ENCODE data around the gene ATP13A3. TPM values are rescaled to one million over a fixed set of nuclear protein-coding genes. Genes with fewer than 3 reads are reported as not detected.

Gene ATP13A3
- total RNA-seq, 1 donor from 2014 or later, result 103 TPM

- DNase-seq (ENCODE audit: low spot score), result no peak
These were observed 11.5 kb downstream of the ATP13A3 start for GRCh38 chr3:194475138-194475932.

GRCh38 chr3:194474675-194475074 is 12.1 kb downstream of the ATP13A3 start:
- no peak for DNase-seq (ENCODE audit: low spot score)

- peak; percentile 51 for DNase-seq (ENCODE audit: low spot score)
These were observed 14.4 kb downstream of the ATP13A3 start for GRCh38 chr3:194472290-194472920.

- no peak for DNase-seq (ENCODE audit: low spot score)
These were observed 14.9 kb downstream of the ATP13A3 start for GRCh38 chr3:194471863-194472262.

- DNase-seq (ENCODE audit: low spot score), result no peak
These were observed 16.2 kb downstream of the ATP13A3 start for GRCh38 chr3:194470615-194471014.

GRCh38 chr3:194469977-194470376 is 16.8 kb downstream of the ATP13A3 start:
- no peak for DNase-seq (ENCODE audit: low spot score)

- DNase-seq (ENCODE audit: low spot score), result no peak
These were observed 18.7 kb downstream of the ATP13A3 start for GRCh38 chr3:194468086-194468485.

GRCh38 chr3:194466761-194467356 is 19.9 kb downstream of the ATP13A3 start:
- no peak for DNase-seq (ENCODE audit: low spot score)

GRCh38 chr3:194465920-194466570 is 20.8 kb downstream of the ATP13A3 start:
- DNase-seq (ENCODE audit: low spot score), result no peak

GRCh38 chr3:194465246-194465645 is 21.6 kb downstream of the ATP13A3 start:
- no peak for DNase-seq (ENCODE audit: low spot score)

- no peak for DNase-seq (ENCODE audit: low spot score)
These were observed 22.1 kb downstream of the ATP13A3 start for GRCh38 chr3:194464692-194465091.

GRCh38 chr3:194462936-194463335 is 23.9 kb downstream of the ATP13A3 start:
- peak; percentile 42 for DNase-seq (ENCODE audit: low spot score)

GRCh38 chr3:194460566-194460965 is 26.2 kb downstream of the ATP13A3 start:
- DNase-seq (ENCODE audit: low spot score), result no peak

- no peak for DNase-seq (ENCODE audit: low spot score)
These were observed 28.7 kb downstream of the ATP13A3 start for GRCh38 chr3:194458131-194458530.

GRCh38 chr3:194455481-194455880 is 31.3 kb downstream of the ATP13A3 start:
- DNase-seq (ENCODE audit: low spot score), result no peak

GRCh38 chr3:194450341-194450740 is 36.5 kb downstream of the ATP13A3 start:
- no peak for DNase-seq (ENCODE audit: low spot score)

- DNase-seq (ENCODE audit: low spot score), result no peak
These were observed 36.9 kb downstream of the ATP13A3 start for GRCh38 chr3:194449913-194450312.

GRCh38 chr3:194447657-194448056 is 39.1 kb downstream of the ATP13A3 start:
- no peak for DNase-seq (ENCODE audit: low spot score)

- DNase-seq (ENCODE audit: low spot score), result peak; percentile 68
These were observed 39.6 kb downstream of the ATP13A3 start for GRCh38 chr3:194447161-194447560.

- no peak for DNase-seq (ENCODE audit: low spot score)
These were observed 40.0 kb downstream of the ATP13A3 start for GRCh38 chr3:194446754-194447153.

- no peak for DNase-seq (ENCODE audit: low spot score)
These were observed 40.6 kb downstream of the ATP13A3 start for GRCh38 chr3:194446172-194446571.

- no peak for DNase-seq (ENCODE audit: low spot score)
These were observed 42.9 kb downstream of the ATP13A3 start for GRCh38 chr3:194443901-194444300.

Measured in mucosa of gallbladder (tissue), 1 donor.